HuH-7 (cell line): ENCODE data around the gene KAZN.
A peak's percentile ranks its signal among the peaks of the same experiment; 100 is the strongest.

Experiments used
- DNase-seq: peaks from one replicate; pipeline ENCODE4 v3.0.0; 2011; ENCODE audit warnings: low spot score

KAZN gene

DNA sequence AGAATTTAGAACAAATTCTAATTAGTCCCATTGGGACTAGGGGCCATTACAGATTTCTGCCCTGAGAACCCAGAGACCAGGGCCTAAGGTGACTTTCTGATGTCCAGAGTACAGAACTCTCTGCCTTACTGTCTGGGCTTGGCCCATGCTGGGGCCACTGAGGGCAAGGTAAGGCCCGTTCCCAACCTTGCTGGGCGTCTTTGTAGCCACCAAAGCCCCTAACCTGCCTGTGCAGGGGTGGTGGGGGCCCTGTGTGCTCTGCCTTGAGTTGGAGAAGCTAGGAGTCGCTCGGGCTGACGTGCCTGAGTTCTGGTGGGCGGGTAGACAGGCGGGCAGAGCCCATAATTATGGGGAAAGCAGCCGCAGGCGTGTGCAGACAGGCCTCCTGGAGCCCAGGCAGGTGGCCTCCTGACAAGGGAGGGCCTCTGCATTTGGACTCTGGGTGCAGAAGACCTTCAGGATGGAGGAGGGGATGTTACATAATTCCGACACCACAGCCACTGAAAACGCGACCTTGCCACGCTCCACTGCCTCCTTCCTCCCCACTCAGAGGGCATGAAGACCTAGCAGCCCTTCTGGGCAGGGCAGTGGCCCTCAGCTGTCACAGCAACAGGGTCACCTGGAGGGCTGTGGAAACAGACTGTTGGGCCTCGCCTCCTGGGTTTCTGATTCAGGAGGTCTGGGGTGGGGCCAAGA is 315.1 kb downstream of the KAZN start:
- DNase-seq, result no peak

DNA sequence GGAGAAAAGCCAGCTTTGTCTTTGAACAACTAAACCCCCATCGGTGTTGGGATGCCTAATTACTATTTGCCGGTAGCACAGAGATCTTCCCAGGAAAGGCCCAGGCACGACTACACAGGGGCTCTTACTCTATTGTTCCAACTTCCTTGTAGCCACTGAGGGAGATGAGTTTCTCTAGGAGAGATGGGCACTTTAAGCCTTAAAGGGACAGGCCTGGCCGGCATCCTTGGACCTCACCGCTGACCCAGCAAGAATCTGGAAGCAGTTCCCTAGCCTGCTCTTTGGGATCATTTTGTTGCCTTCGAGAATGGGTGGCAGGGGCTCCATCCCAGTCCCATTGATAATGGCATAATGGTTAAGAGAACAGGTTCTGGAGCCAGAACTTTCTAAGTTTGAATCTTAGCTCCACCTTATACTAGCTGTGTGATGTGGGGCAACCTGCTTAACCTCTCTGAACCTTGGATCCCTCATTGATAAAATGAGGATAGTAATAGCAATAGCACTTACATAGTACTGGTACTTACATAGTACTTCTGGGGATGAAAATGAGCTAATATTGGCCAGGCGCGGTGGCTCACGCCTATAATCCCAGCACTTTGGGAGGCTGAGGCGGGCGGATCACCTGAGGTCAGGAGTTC is 316.0 kb downstream of the KAZN start:
- DNase-seq, result no peak

DNA sequence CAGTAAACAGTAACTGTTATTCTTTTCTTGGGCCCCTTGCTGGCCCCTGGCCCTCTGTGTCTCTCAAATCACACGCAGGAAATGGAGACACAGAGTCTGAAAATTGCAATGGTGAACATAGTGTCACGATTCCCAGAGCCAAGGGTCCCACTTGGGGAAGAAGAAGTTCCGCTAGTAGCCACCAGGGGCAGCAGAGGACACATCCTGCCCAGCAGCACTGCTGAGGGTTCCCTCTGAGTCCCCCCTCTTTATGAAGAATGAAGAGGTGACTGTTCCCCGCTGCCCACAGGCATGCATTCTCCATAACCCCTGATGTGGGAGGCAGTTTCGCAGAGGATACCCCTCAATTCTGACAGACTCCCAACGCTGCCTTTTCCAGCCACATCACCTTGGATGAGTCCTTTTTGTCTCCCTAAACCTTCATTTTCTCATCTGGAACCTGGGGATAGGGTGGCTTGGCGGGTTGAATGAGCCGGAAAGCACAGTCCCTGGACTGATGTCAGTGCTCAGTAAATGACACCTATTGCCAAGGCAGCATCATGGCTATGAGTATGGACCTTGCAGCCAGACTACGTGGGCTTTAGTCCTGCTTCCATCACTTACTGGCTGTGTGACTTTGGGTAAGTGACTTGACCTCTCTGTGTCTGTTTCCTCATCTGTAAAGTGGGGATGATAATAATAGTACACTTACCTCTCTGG is 317.0 kb downstream of the KAZN start:
- DNase-seq, result peak; percentile 73

DNA sequence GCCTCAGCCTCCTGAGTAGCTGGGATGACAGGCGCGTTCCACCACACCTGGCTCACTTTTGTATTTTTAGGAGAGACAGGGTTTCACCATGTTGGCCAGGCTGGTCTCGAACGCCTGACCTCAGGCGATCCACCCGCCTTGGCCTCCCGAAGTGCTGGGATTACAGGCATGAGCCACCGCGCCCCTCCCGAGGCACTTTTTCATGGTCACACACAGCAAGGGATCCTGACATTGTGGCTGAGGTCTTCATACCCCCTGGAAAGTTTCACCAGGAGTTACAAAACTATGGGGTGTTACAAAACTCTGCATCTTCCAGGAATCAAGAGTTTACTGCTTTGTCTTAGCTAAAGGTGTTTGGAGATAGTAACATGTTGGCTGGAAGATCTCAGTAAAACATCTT is 320.8 kb downstream of the KAZN start:
- no peak for DNase-seq

DNA sequence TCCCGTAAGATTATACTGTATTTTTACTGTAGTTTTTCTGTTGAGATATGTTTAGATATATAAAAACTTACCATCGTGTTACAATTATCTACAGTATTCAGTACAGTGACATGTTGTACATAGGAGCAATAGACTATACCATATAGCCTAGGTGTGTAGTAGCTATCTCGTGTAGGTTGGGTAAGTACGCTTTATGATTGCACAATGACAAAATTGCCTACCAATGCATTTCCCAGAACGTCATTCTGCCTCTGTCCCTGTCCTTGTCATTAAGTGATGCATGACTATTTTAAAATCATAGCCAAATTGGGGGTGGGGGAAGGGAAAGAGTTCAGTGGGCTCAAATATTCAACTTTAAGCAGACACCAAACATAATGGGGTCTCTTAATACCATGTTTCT is 321.3 kb downstream of the KAZN start:
- DNase-seq, result no peak

DNA sequence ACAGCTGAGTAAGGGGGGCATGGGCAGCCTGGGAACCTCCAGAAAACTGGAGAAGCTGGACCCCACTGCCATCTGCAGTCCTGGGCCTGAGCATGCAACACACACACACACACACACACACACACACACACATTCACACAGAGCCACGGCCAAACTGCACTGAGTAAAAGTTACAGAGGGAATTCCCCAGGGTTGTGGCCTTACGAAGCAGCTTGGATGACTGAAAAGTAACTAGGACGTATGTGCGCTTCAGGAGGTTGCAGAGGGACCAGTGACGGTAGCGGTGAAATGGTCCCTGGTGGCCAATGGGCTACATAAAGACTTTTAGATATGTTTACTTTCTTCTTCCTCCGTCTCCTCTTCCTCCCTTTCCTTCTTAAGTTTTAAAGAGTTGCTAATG is 322.6 kb downstream of the KAZN start:
- DNase-seq, result no peak

DNA sequence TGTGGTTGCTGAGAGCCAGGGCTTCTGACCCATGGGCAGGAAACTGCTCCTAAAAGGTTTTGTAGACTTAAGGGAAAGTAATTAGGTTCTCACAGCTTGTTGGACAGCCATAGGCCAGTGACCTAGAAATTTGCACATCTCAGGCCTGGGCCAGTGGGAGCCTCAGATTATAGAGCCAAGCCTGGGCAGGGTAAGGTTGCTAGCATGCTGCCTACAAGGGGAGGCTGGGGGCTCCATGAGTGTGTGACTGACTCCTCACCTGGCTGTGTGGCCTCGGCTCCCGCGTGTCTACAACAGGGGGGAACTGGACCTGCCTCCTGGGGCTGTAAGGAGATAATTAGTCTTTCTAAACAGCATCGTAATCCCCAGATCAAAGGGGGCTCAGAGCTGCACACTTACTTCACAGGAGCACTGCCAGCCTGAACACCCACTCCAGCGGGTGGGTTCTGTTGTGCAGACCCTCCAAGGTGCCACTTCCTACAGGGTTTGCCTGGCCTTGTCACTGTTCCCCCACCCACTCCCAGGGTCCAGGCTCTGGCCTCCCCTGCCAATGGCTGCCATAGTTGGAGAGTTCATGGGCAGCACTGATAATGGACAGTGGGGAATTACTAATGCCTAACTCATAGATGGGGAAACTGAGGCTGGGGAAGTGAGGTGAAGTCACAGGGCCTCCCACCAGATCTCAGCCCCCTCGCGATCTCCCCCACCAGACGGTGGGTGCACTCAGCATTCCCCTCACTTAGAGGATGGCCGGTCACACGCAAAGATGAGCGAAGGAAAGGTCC is 324.6 kb downstream of the KAZN start:
- no peak for DNase-seq

DNA sequence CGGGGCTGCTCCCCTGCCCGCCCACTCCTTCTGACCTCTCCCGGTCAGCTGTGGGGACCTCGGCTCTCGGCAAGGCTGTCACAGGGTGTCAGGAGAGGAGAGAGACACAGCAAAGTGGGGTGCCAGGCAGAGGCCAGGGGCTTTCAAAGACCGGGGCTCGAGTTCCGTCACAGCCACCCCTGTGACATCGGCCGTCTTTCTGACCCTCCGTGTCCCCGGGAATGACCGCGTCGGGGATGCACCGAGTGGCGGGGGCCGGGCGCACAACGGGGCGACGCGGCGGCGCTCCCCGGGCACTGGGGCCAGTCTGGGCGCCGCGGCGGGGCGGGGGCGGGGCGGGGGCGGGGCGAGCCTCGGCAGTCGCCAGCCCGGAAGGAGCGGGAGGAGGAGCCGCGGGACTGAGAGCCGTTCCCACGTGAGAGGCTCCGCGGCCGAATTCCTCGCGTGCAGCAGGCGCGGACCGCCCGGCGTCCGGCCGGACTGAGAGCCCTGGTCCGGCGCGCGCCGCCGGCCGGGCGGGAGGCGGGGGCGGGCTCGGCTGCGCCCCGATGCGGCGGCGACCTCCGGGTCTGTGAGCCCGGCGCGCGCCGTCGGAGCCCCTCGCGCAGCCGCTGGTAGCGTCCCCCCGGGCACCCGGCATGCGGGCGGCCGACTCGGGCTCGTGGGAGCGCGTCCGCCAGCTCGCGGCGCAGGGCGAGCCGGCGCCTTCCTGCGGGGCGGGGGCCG is 325.4 kb downstream of the KAZN start:
- DNase-seq, result no peak

DNA sequence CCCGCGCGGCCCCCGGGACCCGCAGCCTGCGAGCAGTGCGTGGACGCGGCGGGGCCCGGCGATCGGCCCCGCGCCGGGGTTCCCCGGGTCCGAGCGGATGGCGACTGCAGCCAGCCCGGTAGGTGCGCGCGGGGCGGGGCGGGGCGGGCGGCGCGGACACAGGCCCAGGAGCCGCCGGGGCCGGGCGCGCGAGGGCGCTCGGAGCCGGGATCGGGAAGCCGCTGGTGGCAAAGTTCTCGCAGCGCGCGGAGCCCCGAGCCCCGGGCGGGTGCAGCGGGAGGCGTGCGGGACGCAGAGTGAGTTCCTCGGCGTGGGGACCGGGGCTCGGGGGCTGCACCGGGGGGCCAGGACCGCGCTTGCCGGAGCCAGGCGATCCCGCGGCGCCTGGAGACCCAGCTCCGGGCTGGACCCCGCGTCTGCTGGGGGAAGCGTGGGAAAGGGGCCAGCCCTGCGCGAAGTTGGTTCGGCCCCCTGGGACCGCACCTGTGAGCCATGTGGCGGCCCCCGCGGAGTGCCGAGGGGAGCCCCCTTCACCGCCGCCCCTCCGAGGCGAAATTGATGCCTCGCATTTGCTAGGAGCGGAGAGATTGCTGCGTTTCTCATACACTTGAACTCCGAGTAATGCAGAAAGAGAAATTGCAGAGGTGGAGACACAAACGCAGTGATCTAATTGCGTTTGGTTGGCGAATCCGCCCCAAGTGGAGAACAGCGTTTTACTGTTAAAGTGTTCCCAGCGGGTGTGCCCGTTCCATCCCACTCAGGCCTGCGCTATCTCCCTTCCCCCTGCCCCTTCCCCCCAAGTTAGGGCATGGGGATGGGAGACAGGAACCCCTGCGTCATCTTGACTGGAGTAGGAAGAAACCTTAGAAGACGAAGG is 326.2 kb downstream of the KAZN start:
- DNase-seq, result peak; percentile 31

DNA sequence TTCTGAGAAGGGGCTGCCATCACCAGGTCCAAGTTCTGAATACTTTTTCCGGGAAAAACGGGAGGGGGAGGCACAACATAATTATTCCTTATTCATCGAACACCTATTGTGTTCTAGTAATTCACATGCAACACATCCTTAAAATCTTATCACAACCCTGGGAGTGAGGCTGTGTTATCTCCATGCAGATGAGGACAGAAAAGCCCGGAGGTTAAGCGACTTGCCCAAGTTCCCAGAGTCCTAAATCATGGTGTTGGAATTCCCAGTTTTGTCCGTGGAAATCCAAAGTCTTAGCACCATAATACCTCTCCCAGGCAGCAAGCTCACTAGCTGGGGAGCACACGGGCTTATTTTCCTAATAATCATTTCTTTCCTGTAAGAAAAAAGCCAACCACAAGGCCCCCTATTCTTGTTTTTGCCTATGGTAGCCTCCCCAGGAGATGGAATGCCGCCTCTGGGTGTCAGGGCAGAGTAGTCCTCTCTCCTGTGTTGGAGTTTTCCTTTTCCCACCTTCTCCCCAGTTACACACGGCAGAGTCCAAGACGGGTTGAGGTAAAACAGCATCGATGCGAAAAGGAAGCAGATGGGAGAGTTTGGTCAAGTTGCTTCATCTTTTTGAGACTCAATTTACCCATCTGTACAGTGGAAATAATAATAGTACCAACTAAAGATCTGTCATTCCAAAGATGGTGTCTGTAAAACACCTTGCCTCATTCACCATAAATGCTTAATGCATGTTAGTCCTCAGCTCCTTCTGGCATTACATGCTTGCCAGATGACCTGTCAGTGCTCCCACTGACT is 327.1 kb downstream of the KAZN start:
- DNase-seq, result no peak

DNA sequence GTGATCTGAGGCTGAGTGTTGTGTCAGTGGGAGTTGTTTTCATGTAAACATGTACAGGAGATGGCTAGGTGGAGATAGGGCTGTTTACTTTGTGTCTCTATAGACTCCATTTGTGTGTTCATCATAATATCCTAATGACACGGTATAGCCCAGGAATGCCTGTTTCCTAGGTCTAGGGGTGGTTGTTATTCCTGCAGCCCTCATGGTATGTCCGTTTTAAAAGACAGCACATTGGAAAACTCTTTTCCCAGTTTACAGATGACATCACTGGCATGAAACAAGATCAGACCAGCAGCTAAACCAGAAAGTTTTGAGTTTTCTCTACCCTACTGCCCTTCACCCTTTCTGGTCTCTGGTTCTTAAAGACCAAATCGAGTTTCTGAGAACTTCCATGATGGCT is 327.7 kb downstream of the KAZN start:
- DNase-seq, result no peak

DNA sequence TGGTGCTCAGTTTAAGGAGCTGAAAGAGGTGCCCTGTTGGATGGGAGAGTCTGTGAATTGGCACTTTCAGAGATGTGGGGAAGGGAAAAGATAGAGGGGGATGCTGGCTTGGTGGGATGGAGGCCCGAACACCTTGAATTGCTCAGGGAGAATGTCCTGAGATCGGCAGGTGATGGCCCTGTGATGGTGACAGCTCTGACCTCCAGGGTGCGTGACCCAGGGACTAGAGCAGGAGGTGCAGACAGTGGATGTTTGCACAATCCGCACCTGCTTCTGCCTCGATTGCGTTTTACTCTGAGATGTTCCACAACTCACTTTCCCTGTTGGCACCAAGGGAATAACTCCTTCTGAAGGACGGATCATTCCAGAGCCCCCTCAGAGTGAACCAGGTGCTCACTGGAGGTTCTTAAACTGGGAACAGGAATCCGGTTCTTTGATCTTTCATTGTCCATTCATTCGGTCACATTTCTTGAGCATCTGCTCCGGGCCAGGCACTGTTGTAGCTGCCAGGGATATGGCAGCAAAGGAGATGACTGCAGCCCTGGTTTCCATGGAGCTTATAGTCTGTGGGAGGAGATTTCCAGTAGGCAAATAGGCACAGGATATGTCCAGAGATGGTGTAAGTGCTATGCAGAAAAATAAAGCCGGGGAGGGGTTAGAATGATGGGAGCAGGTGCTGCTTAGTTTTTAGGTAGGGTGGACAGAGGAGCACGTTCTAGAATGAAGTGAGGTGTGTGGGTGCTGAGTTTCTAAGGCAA is 328.5 kb downstream of the KAZN start:
- no peak for DNase-seq

DNA sequence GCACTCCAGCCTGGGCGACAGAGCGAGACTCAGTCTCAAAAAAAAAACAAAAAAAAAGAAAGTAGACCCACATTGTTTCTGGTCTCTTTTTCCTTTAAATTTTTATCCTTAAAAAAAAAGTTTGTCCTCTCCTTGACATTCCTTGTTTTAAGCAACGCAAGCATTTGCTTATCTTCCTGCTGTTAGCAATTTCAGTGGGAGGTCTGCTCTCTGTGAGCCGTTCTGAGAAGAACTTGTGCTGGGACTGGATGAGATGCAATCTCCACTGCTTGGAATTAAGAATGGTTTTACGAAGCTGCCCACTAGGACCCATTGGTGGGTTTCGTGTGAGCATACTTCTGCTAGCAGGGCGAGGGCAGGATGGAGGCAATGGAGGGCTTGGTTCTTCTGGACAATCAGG is 329.9 kb downstream of the KAZN start:
- DNase-seq, result no peak

DNA sequence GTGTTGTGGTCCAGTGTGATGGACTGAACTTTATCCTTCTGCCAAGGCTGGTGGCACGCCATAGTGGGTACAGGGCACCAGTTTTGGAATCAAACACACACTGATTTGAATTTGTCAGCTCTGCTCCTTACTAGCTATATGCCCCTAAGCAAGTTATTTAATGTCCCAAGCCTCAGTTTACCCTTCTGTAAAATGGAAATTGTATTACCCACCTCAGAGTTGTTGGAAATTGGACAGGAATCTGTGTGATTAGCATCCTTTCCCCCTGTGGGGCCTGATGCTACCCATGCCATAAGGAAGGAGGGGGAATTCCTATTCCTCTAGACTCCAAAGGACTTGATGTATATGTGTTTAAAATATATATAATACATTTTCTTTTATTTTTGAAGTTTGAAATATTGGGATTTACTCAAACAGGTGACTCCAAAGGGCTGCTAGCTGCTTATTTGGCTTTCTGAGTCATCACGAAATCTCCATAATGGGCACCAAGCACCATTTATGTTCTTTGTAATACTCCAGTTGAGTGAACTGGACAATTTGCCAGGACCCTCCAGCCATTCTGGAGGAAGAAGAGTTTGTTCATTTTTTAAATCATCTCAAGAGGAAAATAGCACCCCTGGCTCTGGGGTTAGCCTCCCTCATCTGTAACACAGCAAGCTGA is 330.5 kb downstream of the KAZN start:
- no peak for DNase-seq

DNA sequence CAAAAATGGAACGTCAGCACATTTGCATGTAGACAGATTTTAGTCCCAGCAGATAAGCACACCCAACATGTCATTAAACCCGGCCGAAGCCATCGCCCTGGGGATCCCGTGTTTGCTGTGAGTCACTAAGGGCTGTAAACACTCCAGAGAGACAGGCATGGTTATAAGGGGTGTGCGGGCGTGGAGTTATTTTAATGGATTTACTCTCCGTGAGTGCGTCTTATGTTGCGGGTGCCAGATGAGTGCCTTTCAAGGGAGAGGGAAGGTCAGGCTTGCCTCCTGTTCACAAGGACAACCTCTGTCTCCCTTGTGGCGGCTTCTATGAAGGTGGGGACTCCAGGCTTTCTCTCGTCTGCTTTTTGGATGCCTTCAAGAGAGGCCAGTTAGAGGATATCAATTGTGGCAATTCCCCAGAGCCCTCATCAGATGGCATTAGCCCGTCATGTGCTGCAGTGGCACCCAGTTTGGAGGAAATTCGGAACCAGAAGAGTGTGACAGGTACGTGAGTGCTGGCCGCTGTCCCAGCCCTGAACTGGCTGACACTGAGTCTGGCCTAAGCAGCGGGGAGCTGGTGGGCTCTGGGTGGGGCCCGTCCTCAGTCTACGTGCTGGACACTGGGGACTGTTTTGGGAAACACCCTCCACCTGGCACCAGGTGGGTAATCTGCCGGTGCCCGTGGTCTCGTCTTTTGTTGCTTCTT is 331.2 kb downstream of the KAZN start:
- DNase-seq, result peak; percentile 22

DNA sequence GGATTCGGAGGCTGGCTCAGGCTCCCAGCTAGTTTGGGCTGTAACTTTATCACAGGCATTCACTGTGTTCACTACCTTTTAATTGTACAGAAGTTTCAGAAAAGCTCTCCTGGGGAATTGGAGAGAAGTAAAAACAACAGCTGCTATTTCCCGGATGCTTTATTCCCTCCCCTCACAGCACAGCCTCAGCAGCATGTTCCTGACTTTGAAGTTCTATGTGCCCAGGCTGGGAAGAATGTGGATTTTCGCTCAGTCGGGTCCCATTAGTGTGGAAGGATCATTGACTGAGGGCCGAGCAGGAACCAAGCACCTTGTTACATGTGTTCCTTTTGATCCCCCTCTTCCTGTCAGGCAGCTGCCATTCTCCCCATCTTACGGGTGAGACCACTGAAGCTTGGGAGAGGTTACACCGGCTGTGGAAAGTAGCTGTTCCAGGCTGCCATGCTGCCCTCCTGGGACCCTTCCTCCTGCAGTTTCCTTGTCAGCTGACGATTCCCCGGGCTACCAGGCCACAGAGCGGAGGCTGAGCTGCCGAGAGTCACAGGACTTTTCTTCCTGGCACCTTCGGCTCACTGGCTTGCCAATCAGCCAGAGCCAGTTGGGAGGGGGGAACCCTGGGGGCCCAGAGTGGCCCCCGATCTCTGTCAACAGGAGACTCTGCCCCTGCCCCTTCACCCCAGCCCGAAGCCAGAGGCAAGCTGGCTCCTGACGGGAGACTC is 331.9 kb downstream of the KAZN start:
- no peak for DNase-seq

DNA sequence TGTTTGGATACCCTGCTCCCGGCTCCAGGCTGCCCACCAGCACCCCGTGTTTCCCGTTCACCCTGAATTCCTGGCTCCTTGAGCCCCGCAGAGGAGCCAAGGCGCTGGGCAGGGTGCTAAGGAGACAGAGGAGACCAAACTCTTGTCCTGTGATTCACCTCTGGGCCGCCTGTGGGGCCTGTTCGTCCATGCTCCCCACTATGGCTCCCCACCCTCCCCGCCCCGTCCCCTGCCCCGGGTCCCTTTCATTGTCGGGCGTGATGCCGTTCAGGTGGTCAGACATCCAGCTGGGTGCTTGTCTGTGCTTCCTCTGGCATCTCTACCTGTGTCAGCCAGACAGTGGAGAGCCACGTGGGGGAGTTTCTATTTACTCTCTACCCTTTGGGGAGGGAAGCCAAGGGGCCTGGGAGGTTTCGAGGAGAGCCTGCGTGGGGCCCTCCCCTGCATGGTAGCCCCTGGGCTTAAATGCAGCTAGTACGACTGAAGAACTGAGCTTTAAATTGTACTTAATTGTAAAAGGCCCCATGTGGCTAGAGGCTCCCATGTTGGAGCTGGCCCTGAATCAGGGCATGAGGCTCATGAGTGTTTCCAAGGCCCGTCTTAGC is 333.7 kb downstream of the KAZN start:
- no peak for DNase-seq
